ENCODE data around the gene SACS. TPM values are rescaled to one million over a fixed set of nuclear protein-coding genes. Genes with fewer than 3 reads are reported as not detected.

The SACS gene
- total RNA-seq, 1 experiment from 2014 or later = 21.1 TPM

DNA sequence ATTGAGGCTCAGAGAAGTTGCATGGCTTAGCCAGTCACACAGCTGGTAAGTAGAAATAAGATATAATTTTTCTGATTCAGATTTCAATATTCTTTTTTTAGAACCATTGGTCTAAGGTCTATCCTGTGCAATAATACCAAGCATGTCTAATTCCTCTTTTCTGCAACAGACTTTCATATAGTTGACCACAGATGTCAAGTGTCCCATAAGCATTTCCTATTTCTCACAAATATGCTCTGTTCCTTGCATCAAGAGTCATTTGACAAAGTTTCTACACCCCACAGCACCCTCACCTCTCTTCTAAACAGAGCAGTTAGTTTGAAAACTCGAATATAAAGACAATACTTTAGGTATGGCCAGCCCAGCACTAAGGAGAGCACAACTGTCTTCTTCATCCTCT is 26.8 kb upstream of the SACS start:
- Mint-ChIP-seq H3K4me3 (ENCODE audit: unreplicated experiment) (no peak overlapping the region), H3K4me1 (ENCODE audit: insufficient read depth, unreplicated experiment) (peaks cover 9% of the 10 kb centered on the region), H3K9me3 (ENCODE audit: unreplicated experiment) (no peaks in the 10 kb centered on the region), H3K36me3 (ENCODE audit: insufficient read depth, unreplicated experiment) (no peaks in the 10 kb centered on the region), H3K27me3 (ENCODE audit: insufficient read depth, unreplicated experiment) (no peaks in the 10 kb centered on the region), H3K27ac (ENCODE audit: low read depth, unreplicated experiment) (no peak overlapping the region)
- POLR2A ChIA-PET = no interaction called here
- BruUV-seq (replicated peaks) = no TSS peak
- CTCF ChIA-PET = interaction anchor here (0.6 kb wide), 1 partner anchor 13 kb away, joined by 3 read pairs; no protein-coding TSS in a partner anchor
- TF ChIP-seq, protein P1, sequence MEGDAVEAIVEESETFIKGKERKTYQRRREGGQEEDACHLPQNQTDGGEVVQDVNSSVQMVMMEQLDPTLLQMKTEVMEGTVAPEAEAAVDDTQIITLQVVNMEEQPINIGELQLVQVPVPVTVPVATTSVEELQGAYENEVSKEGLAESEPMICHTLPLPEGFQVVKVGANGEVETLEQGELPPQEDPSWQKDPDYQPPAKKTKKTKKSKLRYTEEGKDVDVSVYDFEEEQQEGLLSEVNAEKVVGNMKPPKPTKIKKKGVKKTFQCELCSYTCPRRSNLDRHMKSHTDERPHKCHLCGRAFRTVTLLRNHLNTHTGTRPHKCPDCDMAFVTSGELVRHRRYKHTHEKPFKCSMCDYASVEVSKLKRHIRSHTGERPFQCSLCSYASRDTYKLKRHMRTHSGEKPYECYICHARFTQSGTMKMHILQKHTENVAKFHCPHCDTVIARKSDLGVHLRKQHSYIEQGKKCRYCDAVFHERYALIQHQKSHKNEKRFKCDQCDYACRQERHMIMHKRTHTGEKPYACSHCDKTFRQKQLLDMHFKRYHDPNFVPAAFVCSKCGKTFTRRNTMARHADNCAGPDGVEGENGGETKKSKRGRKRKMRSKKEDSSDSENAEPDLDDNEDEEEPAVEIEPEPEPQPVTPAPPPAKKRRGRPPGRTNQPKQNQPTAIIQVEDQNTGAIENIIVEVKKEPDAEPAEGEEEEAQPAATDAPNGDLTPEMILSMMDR (IDR thresholded peaks at IDR 0.05; ENCODE audit: unreplicated experiment) = no peak
- no peak for DNase-seq (ENCODE audit: unreplicated experiment)
- intact Hi-C loops (cut with micrococcal nuclease) = loop anchor here (10.0 kb wide), 1 partner anchor 656 kb away; no protein-coding TSS in a partner anchor

DNA sequence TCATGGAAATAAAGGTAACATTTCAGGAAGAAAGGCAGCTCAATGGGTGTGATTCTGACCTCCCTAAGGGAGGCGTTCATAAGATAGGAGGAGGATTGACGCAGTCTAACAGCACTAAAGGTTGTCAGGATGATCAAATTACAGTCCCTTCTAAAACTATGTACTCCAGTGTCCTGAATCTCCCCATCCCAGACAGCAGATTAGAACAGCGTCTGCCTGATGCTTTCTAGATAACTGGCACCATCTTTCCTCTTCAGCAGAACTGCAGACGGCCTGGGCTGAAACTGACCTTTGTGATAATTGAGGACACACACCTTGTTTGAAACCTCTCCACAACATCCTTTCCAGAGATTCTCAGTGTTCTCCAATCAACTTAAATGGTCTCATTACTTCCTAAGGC is 25.5 kb upstream of the SACS start:
- H3K9me3 Mint-ChIP-seq (ENCODE audit: unreplicated experiment) = no peaks in the 10 kb centered on the region
- peaks cover 9% of the 10 kb centered on the region for H3K4me1 Mint-ChIP-seq (ENCODE audit: insufficient read depth, unreplicated experiment)
- TF ChIP-seq, protein P1 (IDR thresholded peaks at IDR 0.05; ENCODE audit: unreplicated experiment) = no peak
- no peaks in the 10 kb centered on the region for H3K36me3 Mint-ChIP-seq (ENCODE audit: insufficient read depth, unreplicated experiment)
- no peaks in the 10 kb centered on the region for H3K27me3 Mint-ChIP-seq (ENCODE audit: insufficient read depth, unreplicated experiment)
- ChIA-PET CTCF (interaction anchor here (1.2 kb wide), 1 partner anchor 280 kb away, joined by 4 read pairs; no protein-coding TSS in a partner anchor), POLR2A (interaction anchor here (0.6 kb wide), 1 partner anchor 413 kb away, joined by 3 read pairs; no protein-coding TSS in a partner anchor)
- no peak for DNase-seq (ENCODE audit: unreplicated experiment)
- no TSS peak for BruUV-seq (replicated peaks)
- no peak overlapping the region for H3K4me3 Mint-ChIP-seq (ENCODE audit: unreplicated experiment)
- no peak overlapping the region for H3K27ac Mint-ChIP-seq (ENCODE audit: low read depth, unreplicated experiment)
- intact Hi-C loops (cut with micrococcal nuclease) = no loop called here

DNA sequence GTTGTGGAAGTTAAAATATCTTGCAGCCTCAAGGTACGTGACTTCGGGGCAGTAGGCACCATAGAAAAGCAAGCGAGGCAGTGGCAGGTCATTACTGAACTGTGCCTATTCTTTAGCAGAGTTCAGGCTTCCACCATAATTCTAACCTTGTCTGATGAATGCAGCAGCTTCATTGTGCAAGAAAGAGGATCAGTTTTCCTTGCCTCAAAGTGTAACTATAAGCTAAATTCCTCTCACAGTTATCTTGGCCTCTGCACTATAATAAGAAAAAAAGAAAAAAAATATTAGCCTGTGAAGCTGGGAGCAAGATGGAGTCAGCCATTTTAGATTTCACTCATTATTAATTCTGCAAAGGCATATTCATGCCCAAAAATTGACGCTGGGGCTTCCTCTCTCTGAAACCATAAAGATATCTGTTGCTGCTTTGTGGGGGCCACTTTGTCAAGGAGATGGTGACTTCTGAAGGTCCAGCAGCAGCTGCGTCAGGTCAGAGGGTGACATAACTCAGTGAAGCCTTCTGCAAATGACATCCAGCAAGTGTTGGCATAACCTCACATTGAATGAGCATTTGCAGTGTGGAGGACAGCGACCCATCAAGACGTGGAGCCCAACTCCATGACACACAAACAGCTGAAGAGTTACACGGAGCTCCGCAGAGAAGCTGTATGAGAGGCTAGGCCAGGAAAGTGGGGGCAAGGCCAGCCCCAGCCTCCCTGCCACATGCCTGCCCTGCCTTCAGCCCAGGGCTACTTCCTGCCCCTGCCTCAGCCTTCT is 23.1 kb upstream of the SACS start:
- no TSS peak for BruUV-seq (replicated peaks)
- intact Hi-C loops (cut with micrococcal nuclease) = no loop called here
- H3K4me1 Mint-ChIP-seq (ENCODE audit: insufficient read depth, unreplicated experiment) = peaks cover 10% of the 10 kb centered on the region
- POLR2A ChIA-PET = interaction anchor here (0.6 to 1.5 kb wide), 2 partner anchors 11 to 26 kb away, joined by 4 to 5 read pairs; no protein-coding TSS in a partner anchor
- H3K27ac Mint-ChIP-seq (ENCODE audit: low read depth, unreplicated experiment) = no peak overlapping the region
- TF ChIP-seq, protein P1 (IDR thresholded peaks at IDR 0.05; ENCODE audit: unreplicated experiment) = no peak
- no peaks in the 10 kb centered on the region for H3K36me3 Mint-ChIP-seq (ENCODE audit: insufficient read depth, unreplicated experiment)
- H3K27me3 Mint-ChIP-seq (ENCODE audit: insufficient read depth, unreplicated experiment) = no peaks in the 10 kb centered on the region
- H3K9me3 Mint-ChIP-seq (ENCODE audit: unreplicated experiment) = no peaks in the 10 kb centered on the region
- CTCF ChIA-PET = interaction anchor here (0.5 to 3.4 kb wide), 5 partner anchors 10 to 656 kb away, joined by 3 to 26 read pairs (median 3); no protein-coding TSS in a partner anchor
- DNase-seq (ENCODE audit: unreplicated experiment) = no peak
- H3K4me3 Mint-ChIP-seq (ENCODE audit: unreplicated experiment) = no peak overlapping the region

DNA sequence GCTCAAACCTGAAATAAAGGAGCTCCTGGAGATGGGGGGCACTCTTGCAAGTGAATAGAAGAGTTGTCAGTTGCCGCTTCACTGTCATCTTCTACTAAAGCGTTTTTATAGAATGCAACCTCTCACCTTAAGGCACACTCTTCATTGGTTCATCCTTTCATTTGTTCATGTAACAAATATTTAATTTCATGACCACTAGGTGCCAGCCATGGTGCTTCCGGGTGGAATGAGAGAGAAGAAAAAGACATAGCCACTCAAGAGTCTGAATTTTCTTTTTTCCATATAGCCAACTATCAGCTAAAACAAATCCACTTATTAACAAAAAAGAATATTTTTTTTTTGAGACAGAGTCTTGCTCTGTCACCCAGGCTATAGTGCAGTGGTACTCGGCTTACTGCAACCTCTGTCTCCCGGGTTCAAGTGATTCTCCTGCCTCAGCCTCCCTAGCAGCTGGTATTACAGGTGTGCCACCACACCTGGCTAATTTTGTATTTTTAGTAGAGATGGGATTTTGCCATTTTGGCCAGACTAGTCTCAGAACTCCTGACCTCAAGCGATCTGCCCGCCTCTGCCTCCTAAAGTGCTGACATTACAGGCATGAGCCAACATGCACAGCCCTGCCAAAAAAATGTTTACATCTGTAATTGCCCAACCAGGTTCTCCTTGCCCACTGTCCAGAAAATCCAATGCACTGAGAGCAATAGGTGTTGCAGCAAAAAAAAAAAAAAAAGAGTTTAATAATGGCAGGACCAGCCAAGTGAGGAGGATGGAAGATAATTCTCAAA is 22.1 kb upstream of the SACS start:
- CTCF ChIA-PET = interaction anchor here (0.5 to 3.4 kb wide), 11 partner anchors 11 to 758 kb away, joined by 3 to 26 read pairs (median 3); partner anchors contain the start of gene MIPEP
- BruUV-seq (replicated peaks) = no TSS peak
- Mint-ChIP-seq H3K27ac (ENCODE audit: low read depth, unreplicated experiment) (no peak overlapping the region), H3K4me3 (ENCODE audit: unreplicated experiment) (no peak overlapping the region), H3K27me3 (ENCODE audit: insufficient read depth, unreplicated experiment) (no peaks in the 10 kb centered on the region), H3K9me3 (ENCODE audit: unreplicated experiment) (no peaks in the 10 kb centered on the region), H3K4me1 (ENCODE audit: insufficient read depth, unreplicated experiment) (peaks cover 13% of the 10 kb centered on the region), H3K36me3 (ENCODE audit: insufficient read depth, unreplicated experiment) (no peaks in the 10 kb centered on the region)
- POLR2A ChIA-PET = interaction anchor here (0.6 to 1.7 kb wide), 5 partner anchors 10 to 1287 kb away, joined by 3 to 9 read pairs (median 3); partner anchors contain the start of gene MIPEP
- intact Hi-C loops (cut with micrococcal nuclease) = no loop called here
- DNase-seq (ENCODE audit: unreplicated experiment) = peak; percentile 68
- TF ChIP-seq, protein P1 (IDR thresholded peaks at IDR 0.05; ENCODE audit: unreplicated experiment) = no peak
